Neutrophil (primary cell): ENCODE measurements around the gene TNKS2.

Experiments used
- H3K27ac ChIP-seq: fragments of 200-600 bp; sonication (generic); 2 replicates; pipeline ENCODE4 v1.5.1; 2016; ENCODE audit warnings: mild to moderate bottlenecking, moderate library complexity
- H3K27me3 ChIP-seq: fragments of 200-600 bp; sonication (generic); 2 replicates; pipeline ENCODE4 v1.6.0; 2016; ENCODE audit warnings: mild to moderate bottlenecking
- H3K36me3 ChIP-seq: fragments of 200-600 bp; sonication (generic); 2 replicates; pipeline ENCODE4 v1.5.1; 2017
- H3K4me1 ChIP-seq, 2 experiments: fragments of 200-600 bp in 1 of 2; sonication (generic) in 1 of 2; 1 replicate in 1 of 2; 2 replicates in 1 of 2; pipeline versions ENCODE4 v1.5.1 to v1.6.1; 2013 to 2016; ENCODE audit warnings: low read depth in 1 of 2, low read length in 1 of 2, mild to moderate bottlenecking in 1 of 2, moderate library complexity in 1 of 2; ENCODE audit not compliant: control insufficient read depth in 1 of 2, insufficient read depth in 1 of 2
- H3K4me3 ChIP-seq, 2 experiments: fragments of 200-600 bp in 1 of 2; sonication (generic) in 1 of 2; 1 replicate in 1 of 2; 2 replicates in 1 of 2; pipeline ENCODE4 v1.5.1; 2013 to 2016; ENCODE audit warnings: low read depth in 1 of 2, low read length in 1 of 2, mild to moderate bottlenecking in 1 of 2, moderate library complexity in 1 of 2
- H3K9me3 ChIP-seq: fragments of 200-600 bp; sonication (generic); 2 replicates; pipeline ENCODE4 v1.5.1; 2016
- TF ChIP-seq, protein P1 (sequence below): fragments of 200-600 bp; sonication (generic); IDR thresholded peaks from 2 replicates; pipeline ENCODE4 v1.5.1; 2016; ENCODE audit warnings: antibody characterized with exemption

TNKS2 gene

DNA sequence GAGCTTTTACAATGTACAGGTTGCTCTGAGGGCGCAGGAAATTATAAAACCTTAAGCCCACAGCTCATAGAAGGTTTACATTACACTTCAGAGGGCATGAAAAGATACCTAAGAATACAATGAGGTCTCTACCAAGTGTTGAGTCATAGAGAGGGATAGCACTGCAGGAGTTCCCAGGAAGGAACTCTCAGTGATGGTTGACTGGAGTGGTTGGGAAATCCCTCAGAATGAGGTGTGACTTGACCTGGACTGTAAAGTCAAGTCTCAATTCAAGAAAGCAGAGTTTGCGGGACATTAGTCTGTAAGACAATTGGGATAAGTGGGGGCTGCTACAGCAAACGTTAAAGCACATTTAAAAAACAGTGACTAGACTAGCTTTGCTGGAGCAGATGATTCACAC, 21.9 kb downstream of the TNKS2 start:
- Histone ChIP-seq H3K4me3 (no peak overlapping the region), H3K27ac (no peak overlapping the region), H3K27me3 (no peaks in the 10 kb centered on the region), H3K36me3 (peaks cover 85% of the 10 kb centered on the region), H3K9me3 (no peaks in the 10 kb centered on the region), H3K4me1 (no peaks in the 10 kb centered on the region)
- TF ChIP-seq, protein P1, sequence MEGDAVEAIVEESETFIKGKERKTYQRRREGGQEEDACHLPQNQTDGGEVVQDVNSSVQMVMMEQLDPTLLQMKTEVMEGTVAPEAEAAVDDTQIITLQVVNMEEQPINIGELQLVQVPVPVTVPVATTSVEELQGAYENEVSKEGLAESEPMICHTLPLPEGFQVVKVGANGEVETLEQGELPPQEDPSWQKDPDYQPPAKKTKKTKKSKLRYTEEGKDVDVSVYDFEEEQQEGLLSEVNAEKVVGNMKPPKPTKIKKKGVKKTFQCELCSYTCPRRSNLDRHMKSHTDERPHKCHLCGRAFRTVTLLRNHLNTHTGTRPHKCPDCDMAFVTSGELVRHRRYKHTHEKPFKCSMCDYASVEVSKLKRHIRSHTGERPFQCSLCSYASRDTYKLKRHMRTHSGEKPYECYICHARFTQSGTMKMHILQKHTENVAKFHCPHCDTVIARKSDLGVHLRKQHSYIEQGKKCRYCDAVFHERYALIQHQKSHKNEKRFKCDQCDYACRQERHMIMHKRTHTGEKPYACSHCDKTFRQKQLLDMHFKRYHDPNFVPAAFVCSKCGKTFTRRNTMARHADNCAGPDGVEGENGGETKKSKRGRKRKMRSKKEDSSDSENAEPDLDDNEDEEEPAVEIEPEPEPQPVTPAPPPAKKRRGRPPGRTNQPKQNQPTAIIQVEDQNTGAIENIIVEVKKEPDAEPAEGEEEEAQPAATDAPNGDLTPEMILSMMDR: no peak

DNA sequence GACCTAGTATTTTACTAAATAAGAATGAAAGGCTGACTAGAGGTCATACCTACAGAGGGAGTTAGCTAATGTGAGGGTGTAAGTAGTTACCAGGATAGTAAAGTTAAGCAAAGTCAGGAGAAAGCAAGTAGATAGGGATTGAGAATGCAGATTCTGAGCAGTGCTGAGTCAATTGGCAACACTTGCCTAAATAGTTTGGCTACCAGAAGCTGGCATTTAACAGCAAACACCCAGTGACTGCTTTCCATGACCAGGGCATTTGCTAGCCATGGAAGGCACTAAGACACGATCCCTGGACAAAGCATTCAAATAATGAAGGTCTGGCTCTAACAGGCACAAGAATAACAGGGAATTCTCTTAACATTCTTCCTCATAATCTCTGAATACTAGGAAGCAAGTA, 25.9 kb downstream of the TNKS2 start:
- Histone ChIP-seq H3K9me3 (no peaks in the 10 kb centered on the region), H3K27me3 (no peaks in the 10 kb centered on the region), H3K27ac (no peak overlapping the region), H3K4me3 (no peak overlapping the region), H3K36me3 (peaks cover 97% of the 10 kb centered on the region), H3K4me1 (no peaks in the 10 kb centered on the region)
- TF ChIP-seq, protein P1: no peak

DNA sequence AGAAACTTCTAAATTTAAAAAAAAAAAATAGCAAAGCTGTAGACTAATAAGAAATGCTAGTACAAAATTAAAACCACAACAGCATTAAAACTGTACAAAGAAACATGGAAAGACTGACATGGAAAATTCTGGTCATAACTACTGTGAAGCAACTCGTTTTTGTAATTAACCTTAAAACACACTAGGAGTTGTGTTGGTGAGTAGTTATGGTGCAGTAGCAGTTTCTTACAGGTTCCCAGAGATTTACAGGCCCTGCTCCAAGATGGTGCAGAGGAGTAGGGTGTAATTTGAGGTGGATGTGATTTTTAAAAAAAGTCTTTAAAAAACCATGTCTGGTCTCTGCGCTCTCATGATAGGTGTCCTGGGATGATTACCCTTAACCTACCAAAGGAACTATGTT, 31.0 kb downstream of the TNKS2 start:
- TF ChIP-seq, protein P1: no peak
- H3K36me3 ChIP-seq: peaks cover 96% of the 10 kb centered on the region
- no peaks in the 10 kb centered on the region for H3K9me3 ChIP-seq
- no peak overlapping the region for H3K4me3 ChIP-seq
- H3K27ac ChIP-seq: peak overlapping the region; percentile 64
- H3K27me3 ChIP-seq: no peaks in the 10 kb centered on the region
- H3K4me1 ChIP-seq: peaks cover 21 to 25% of the 10 kb centered on the region in 2 experiments

DNA sequence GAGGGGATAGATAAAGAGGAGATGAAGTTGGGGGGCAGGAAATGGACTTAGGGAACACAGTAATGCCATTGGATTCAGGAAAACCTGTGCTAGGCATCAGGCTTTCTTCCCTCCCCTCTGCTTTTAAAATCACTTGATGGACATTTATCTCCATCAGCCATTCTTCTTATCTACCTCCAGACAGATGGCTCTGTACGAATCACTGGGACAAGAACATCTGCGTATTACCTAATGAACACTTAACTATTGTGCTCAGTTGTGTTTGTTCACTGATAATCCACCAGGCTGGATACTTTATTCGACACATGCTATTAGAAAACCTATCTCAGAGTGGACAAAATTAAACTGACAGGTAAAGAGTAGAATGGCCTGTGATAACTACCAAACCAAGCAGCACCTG, 40.0 kb downstream of the TNKS2 start:
- Histone ChIP-seq H3K27ac (no peak overlapping the region), H3K27me3 (no peaks in the 10 kb centered on the region), H3K36me3 (peaks cover 95% of the 10 kb centered on the region), H3K4me3 (no peak overlapping the region), H3K9me3 (no peaks in the 10 kb centered on the region), H3K4me1 (no peaks in the 10 kb centered on the region)
- TF ChIP-seq, protein P1: no peak

DNA sequence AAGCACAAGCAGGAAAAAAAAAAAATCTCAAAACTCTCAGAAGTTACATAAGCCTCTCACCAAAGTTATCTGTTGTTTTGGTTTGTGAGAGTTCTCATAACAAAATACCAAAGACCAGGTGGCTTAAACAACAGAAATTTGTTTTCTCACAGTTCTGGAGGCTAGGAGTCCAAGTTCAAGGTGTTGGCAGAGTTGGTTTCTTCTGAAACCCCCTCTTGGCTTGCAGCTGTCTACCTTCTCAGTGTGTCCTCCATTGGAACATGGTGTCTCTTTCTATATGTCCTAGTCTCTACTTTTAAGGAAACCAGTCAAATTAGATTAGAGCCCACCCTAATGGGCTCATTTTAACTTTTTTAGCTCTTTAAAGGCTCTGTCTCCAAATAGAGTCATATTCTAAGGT, 44.9 kb downstream of the TNKS2 start:
- Histone ChIP-seq H3K9me3 (no peaks in the 10 kb centered on the region), H3K36me3 (peaks cover 98% of the 10 kb centered on the region), H3K27ac (no peak overlapping the region)

More for the DNA sequence above, 44.9 kb downstream of the TNKS2 start:
- TF ChIP-seq, protein P1: no peak
- Histone ChIP-seq H3K4me1 (no peaks in the 10 kb centered on the region), H3K4me3 (no peak overlapping the region), H3K27me3 (no peaks in the 10 kb centered on the region)
